Measurements from ENCODE around the gene SDHAF3.

The SDHAF3 gene

DNA sequence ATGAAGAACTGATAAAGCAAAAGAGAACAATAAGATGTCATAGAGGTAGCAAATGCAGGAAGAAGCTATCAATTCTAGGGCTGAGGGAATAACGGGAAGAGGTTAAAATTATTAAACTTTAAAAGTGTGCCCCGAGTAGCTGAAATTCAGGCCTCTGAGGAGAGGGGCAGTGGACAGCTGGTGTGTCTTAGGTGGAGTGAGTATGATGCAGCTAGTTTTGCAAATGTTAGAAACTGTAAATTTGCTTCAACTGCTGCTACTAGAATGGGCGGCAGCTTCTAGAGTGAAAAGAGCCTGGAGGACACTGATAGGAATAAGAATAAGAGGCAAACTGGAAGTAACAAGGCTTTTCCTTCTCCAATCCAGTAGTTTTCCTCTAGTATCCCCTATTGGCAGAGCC, 87.3 kb downstream of the SDHAF3 start:
- TF ChIP-seq CTCF (IDR thresholded peaks at IDR 0.05; ENCODE audit: low read depth, low read length, missing control alignments): no peak
- no peak for DNase-seq (ENCODE audit: extremely low read depth, low read depth)

GRCh38 chr7:97215556-97215955, 98.1 kb downstream of the SDHAF3 start:
- no peak for TF ChIP-seq CTCF (IDR thresholded peaks at IDR 0.05; ENCODE audit: low read depth, low read length, missing control alignments)
- DNase-seq (ENCODE audit: extremely low read depth, low read depth): no peak
- no peak overlapping the region for H3K4me3 ChIP-seq (replicated peaks; ENCODE audit: low read depth, low read length)

More for the DNA sequence above, 87.3 kb downstream of the SDHAF3 start:
- H3K4me3 ChIP-seq (replicated peaks; ENCODE audit: low read depth, low read length): no peak overlapping the region

DNA sequence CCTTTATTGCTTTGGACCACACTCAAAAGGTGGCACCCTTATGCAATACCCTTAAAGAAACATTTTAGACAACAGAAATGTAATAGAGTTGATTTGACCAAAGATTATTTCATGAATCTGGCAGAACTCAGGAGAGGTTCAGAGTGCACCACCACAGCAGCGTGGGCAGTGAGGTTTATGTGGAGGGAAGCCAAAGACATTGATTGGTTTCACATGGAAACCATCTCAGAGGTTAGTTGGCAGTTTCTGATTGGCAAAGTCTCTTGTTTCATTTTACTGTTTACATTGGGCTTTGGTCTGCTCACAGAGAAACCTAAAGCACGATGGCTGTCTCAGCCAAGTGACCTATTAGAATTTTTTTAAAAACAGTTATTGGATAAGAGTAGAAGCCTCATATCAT, 101.3 kb downstream of the SDHAF3 start:
- no peak for TF ChIP-seq CTCF (IDR thresholded peaks at IDR 0.05; ENCODE audit: low read depth, low read length, missing control alignments)

DNA sequence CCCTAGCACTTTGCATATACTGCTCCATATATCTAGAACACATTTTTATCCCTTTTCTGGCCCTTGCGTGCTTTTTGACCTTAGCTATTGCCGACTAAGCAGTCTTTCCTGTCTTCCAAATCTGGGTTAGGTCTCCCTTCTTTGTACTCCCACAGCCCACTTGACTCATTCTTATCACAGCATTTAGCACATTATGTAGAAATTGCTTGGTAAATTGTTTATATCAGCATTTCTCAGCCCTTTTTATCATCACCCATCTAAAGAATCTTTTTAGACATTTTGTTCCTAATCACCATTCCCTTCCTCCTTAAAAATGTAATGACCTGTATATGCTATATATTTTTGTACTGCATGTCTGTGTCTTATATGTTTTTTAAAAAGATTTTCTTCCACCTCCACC, 101.7 kb downstream of the SDHAF3 start:
- no peak overlapping the region for H3K4me3 ChIP-seq (replicated peaks; ENCODE audit: low read depth, low read length)
- DNase-seq (ENCODE audit: extremely low read depth, low read depth): no peak
- no peak for TF ChIP-seq CTCF (IDR thresholded peaks at IDR 0.05; ENCODE audit: low read depth, low read length, missing control alignments)

More for the DNA sequence above, 101.3 kb downstream of the SDHAF3 start:
- no peak for DNase-seq (ENCODE audit: extremely low read depth, low read depth)
- H3K4me3 ChIP-seq (replicated peaks; ENCODE audit: low read depth, low read length): no peak overlapping the region

- H3K4me3 ChIP-seq (replicated peaks; ENCODE audit: low read depth, low read length): no peak overlapping the region
- TF ChIP-seq CTCF (IDR thresholded peaks at IDR 0.05; ENCODE audit: low read depth, low read length, missing control alignments): no peak
- DNase-seq (ENCODE audit: extremely low read depth, low read depth): no peak
These were observed 106.8 kb downstream of the SDHAF3 start for GRCh38 chr7:97224316-97224715.

GRCh38 chr7:97226541-97226940, 109.0 kb downstream of the SDHAF3 start:
- H3K4me3 ChIP-seq (replicated peaks; ENCODE audit: low read depth, low read length): no peak overlapping the region
- DNase-seq (ENCODE audit: extremely low read depth, low read depth): no peak
- no peak for TF ChIP-seq CTCF (IDR thresholded peaks at IDR 0.05; ENCODE audit: low read depth, low read length, missing control alignments)

Measured in HFF-Myc (cell line).